DMS79 (cell line): Measurements from ENCODE around the gene DIAPH2.

Source experiments
- DNase-seq: peaks from one replicate; lab custom pipeline; 2025; lab: John Stamatoyannopoulos, UW

Gene DIAPH2

DNA sequence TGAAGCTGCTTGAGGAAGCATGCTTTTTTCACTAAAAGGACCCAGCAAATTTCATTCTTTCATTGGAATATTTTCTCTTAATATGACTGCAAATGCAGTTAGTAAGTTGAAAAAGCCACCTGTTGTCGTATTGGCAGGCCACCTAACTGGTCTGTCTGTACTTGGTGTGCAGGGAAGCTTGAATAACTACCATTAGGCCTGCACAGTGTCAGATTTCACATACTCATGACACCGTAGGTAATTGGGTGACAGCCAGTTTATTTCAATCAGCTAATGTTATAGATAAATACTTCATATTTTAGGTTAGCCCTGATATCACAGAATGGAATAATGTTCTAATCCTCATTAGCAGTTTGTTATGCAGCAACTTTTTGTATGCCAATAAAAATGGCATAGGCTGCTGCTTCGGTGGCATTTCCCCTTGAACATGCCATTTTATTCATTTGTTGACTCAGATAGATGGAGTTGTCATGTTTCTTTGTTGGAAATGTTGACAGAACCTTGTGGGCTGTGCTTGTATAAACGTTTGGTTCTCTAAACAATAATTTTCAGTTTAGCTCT, 372.8 kb downstream of the DIAPH2 start:
- DNase-seq, result no peak

DNA sequence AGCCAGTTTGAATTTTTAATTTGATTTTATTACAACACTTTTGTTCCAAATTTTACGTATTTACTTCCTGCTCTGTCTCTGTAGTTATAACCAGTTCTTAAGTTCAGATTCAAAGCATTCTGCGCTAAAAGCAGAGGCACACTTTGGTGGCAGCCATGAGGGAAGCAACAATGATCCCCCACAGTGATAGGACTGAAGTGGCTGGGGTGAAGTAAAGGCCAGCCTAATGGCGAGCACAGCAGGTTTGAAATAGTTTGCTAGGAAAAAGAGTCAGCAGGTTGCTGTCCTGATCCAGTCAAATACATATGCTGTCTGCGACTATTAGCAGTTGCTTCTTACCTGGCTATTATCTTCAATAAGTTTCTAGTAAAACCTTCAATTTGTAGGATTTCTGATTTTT, 375.4 kb downstream of the DIAPH2 start:
- no peak for DNase-seq

DNA sequence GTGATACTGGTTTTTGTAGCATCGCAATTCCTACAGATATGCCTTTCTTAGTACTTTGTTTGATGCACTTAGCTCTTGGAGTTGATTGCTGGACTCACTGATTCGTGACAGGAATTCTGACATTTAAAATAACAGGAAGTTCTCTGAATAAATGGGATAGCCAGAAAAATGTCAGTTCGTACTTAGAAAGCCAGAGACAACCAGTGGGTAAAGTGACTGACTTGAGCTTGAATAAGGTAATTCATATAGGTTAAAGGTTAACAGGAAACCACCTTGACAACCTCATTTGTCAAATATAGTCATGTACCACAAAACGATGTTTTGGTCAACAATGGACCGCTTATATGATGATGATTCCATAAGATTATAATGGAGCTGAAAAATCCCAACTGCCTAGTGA, 380.4 kb downstream of the DIAPH2 start:
- no peak for DNase-seq

DNA sequence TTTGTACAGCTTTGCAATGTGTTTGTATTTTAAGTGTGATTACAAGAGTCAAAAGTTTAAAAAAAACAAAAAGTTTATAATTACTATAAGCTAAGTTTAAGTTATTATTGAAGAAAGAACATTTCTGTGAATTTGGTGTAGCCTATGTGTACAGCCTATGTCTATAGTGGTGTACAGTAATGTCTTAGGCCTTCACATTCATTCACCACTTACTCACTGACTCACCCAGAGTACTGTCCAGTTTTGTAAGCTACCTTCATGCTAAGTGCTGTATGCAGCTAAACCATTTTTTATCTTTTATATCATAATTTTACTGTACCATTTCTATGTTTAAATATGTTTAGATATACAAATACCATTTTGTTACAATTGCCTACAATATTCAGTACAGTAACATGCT, 381.3 kb downstream of the DIAPH2 start:
- DNase-seq, result no peak

DNA sequence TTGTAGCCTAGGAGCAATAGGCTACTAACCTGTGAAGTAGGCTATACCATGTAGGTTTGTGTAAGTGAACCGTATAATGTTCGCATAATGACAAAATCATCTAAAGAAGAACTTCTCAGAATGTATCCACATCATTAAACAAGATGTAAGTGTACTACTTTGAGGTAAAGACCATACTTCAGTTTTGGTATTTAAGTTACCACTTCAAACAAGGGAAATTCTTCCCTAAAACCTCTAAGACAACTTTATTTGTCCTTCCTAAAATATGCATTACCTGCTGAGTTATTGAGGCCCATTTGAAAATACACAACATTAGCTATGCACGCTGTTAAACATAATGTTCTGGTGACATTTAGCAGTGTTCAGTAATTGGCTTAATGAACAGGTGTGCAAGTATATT, 381.7 kb downstream of the DIAPH2 start:
- DNase-seq, result no peak

DNA sequence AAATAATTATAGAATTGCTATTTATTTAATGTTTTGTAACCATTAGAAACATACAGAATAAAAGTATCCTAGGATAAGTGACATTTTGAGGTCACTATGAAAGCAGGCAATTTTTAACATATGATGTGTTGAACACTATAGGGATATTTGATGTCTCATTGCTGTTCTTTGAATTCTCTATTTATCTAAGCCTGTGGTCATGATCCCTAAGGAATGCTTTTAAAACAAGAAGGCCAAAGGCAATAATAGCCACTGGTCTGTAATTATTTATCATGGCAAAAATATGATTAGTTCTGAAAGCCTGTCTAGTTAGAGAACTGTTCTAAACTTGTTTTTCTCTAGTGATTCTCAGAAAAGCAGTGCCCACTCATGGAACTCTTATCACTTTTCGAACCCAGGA, 385.7 kb downstream of the DIAPH2 start:
- no peak for DNase-seq

DNA sequence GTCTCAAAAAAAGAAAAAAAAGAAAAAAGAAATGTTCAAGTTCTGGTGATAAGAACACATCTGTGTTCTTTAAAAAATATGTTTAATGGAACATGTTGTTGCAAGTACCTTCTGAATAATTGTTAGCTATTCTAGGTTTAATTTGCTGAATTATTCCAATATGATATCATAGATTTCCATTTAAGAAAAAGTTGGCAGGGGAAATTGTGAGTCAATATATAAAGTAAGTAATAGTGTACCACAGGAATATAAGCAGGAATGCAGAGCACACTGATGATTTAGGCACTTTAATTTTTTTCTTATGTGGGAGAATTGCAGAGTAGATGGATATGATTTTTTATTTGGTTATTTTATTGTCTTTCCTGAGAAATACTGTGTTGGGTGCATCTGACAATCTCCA, 389.8 kb downstream of the DIAPH2 start:
- no peak for DNase-seq

DNA sequence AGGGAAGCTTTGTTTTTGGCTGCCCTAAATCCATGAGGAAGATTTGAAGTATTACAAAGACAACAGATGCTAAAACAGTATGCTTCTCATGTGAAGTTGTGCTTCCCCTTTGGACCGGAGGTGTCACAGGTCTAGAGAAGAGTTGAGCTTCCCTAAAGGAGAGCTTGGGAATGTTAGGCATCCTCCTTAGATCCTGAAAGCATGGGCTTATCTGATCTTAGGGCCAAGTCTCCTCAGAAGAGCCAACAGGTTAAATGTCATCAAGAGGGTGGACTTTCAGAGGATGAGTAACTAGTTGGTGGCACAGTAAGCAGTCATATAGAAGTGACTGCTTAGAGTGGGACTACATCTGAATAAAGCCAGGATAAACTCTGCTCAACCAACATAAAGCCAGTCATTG, 404.5 kb downstream of the DIAPH2 start:
- DNase-seq, result no peak

DNA sequence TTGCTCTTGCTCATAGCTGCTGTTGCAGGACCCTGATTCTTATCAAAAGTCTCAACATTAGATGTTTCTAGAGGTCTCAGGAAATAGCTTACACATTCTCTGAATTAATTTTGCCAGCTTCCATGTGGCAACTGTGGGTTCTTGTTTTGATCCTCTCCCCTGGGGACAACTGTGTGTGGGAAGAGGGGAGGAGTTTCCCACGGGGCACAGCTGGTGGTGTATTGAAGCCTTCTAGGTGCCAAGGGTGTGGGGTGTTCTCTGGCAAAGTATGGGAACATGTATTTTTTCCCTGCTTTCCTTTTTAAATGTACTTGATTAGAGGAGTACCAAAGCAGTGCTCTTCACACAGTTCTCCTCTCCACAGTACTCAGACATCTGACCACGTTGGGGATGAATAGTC, 411.7 kb downstream of the DIAPH2 start:
- no peak for DNase-seq

DNA sequence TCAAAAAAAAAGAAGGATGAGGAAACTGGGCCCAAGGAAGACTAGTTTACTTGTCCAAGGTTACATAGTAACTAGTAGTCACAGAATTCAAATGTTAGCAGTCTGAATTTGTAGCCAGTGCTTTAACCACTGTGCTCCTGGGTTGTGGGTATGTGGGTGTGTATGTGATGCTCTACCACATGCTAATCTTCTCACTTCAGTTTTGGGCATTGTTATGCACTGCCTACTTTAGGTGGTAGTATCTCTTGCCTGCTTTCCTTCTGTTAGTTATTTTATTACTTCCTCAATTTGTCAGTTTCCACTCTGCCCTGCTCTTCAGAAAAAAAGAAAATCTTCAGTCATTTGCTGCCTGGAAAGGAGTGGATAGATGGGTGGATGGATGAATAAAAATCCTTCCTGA, 418.3 kb downstream of the DIAPH2 start:
- DNase-seq, result no peak

DNA sequence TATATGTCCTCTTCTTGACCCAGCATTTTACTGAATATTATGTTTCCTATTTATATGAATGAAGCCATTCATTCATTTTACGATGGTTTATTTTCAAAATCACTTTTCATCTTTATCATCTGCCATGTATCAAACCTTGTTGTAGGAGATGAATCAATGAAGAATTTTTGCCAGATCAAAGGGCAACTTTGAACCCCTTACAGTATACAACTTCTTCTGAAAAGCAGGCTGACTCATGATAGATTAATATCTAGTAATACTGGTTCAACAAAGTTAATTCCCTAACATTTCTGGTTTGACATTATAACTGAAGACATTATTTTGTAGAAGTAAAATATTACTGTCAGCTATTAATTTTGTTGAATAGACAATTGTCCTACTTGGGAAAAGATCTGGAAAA, 425.1 kb downstream of the DIAPH2 start:
- no peak for DNase-seq

DNA sequence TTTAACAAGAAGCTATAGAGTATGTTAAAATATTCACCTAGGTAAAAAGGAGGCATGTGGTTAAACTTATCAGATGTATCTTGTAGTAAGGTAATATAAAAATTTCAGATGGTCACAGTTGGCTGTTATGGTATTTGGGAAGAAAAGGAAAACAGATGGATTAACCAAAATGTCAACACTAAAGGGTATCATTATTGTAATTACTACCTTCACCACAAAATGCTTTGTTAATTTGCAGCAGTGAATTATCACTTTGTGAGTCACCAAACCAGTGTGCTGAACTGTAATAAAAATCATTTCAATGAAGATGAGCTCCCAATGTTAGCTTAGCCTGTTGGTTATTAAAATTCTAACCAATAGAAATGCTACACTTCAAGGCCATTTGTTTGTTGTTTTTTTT, 432.9 kb downstream of the DIAPH2 start:
- no peak for DNase-seq

DNA sequence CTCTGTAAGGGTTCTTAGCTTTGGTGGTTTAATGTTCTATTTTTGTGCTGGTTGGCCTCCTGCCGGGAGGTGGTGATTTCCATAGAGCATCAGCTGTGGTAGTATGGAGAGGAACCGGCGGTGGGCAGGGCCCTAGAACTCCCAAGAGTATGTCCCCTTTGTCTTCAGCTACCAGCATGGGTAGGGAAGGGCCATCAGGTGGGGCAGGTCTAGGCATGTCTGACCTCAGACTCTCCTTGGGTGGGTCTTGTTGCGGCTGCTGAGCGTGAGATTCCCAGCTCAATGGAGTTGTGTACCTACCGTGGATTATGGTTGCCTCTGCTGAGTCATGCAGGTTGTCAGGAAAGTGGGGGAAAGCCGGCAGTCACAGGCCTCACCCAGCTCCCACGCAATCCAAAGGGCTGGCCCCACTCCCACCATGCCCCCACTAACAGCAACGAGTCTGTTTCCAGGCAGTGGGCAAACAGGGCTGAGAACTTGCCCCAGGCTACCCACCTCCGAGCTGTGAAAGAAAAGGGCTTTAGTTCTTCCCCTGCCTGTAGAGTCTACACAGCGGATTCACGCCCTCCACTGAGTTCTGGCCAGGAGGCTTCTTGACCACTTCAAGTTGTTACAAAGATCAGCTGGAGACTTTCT, 434.9 kb downstream of the DIAPH2 start:
- no peak for DNase-seq

DNA sequence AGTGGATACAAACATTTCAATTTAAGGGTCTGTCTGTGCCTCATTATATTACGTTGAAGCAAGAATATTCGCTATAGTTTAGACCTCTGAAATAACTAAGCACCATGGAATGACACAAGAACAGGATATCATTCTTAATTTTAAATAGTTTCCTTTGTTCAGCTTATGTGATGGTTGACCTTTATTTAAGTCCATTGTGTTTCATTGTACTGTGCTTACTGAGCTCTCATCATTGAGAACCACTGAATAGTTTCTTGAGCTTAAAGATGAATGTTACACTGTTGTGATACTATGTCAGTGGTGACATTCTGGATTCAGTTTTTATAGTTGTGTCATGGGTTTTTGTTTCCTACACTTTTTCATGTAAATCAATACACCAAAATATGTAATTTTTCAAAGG, 438.4 kb downstream of the DIAPH2 start:
- no peak for DNase-seq

DNA sequence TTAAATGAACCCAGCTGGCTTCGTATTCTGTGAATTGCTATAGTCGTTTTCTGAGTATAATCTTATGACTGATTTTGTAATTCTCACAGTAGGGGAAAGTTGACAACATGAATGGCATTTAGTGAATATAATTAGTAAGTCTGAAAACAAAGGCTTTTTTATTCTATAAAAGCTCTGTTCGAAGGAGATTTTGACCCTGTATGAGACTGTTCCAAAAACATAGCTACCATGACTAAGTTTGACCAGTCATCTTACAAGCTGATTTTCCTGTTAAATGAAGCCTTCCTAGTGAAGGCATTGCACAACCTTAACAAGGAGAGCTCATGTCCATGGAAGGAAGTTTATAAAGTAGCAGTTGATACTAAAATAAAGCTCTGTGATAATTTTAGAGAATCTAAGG, 441.4 kb downstream of the DIAPH2 start:
- no peak for DNase-seq

DNA sequence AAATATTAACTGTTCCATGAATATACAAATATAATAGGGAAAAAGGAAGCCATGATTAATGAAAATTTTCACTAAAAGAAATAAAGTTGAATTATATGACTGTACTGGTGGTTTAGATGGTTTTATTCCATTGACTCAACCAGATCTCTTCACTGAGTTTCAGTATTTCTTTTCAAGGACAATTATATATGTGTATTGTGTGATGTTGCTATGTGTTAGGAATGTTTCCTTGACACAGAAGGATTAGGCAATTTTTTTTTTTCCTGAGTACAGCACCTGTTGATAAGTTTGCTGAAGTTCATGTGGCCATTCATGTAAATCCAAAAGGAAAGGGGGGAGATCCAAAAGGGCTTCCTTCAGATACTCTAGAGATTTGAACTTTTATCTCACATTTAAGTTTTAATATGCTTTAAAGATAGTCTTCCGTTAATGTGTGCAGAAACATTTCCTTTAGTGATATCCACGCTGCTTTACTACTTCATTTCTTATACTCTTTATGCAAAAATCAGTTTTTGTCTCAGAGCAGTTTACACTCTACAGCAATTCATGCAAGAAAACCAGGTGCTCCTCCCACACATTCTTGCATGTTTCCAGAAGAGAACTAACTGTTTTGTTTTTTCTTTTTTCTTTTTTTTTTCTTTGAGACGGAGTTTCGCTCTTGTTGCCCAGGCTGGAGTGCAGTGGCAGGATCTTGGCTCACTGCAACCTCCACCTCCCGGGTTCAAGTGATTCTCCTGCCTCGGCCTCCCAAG, 448.2 kb downstream of the DIAPH2 start:
- DNase-seq, result no peak

DNA sequence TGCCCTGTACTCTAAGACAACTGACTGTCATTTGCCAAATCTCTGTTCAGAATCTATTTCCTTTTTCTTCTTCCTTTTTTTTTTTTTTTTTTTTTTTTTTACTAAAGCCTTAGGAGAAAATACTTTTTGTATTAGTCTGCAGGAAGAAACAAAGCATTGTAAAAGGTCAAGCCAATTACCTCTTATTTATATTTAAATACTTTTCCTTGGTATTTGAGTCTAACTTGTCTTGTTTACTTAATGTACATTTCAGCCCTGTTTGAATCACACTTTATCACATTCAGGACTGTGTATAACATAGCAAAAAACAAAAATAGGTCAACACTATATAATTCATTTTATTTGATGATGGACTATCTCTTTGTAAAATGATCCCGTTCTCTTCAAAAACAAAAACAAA, 461.3 kb downstream of the DIAPH2 start:
- no peak for DNase-seq

DNA sequence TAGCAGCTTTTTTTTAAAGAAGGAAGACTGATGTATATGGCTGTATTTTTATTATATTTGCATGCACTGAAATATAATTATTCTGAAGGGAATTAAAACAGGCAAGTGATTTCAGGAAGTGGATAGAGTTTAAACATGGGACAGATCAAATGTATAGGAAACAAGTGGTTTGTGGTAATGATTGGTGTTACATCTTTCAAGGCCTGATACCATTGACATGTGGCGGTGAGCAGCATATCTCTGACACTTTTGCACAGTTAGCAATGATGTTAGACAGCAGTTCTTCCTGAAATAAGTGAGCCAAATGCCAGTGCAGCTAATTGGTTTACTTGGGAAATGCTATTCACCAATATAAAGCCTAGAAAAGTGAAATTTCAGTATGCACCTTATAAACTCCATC, 471.2 kb downstream of the DIAPH2 start:
- no peak for DNase-seq

DNA sequence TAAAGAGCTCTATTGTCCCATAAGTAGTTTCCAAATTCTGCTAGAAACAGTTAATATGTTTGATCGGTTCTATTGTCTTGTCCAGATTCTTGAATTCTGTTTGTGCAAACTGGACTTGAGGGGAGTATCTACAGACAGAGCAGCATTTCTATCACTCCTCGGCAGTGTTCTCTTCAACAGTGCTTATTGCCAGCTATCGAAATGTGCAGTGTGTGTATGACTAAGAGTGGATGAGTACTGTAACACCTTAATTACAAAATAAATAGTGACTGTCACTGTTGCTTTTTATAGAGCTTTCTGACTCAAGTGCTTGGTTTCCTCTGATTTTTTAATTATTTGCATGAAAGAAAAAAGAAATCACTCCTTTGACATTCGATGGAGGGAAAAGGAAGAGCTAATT, 473.6 kb downstream of the DIAPH2 start:
- no peak for DNase-seq

DNA sequence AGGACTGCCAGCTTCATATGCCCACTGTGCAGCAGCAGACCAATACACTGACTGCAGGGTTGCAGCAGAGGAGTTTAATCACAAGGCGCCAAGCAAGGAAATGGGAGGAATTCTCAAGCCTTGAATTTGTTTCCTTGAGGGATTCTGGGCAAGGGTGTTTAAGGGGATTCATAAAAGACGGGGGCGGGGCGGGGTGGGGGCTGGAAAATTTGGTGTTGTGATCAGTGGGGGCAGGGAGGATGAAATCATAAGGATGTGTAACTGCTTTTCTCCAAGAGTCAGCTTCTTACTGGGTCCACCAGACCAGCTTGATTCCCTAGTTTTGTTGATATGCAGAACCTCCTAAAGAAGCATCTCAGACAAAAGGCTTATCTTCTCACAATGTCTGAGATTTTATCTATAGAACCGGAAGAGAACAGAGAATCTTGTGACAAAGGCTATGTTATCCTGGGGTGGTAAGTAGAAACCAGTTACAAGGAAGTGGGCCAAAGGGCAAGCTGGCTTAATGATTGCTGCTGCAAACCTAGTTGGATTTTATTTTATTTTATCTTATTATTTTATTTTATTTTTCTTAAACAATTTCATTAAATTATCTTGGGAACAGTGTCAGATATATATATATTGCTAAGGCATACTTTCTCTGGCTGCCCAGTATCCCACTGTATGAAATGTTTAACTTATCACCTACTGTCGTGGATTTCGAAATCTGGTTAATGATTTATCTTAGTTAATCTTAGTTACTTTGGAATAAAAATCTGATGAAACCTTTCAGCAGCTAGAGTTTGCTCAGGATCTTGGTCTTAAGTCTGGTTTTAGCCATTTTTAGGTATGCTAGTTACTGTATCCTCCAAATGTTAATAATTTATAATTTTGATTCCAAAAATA, 475.5 kb downstream of the DIAPH2 start:
- DNase-seq, result no peak

DNA sequence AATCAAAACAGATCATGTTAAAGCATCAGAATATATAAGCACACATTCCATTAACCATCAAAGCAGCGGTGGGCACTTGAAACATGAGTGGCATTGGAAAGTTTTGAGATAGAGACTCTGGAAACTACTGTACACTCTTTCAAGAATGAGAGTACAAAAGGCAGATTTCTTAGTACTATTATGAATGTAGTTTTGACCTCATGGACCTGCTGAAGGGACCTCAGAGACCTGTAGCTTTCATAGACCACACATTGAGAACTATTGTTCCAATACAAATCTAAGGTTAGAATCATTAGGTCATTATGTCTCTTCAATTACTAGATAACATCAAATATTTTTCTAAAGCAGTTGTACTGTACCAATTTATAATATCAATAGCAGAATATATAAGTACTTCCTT, 482.7 kb downstream of the DIAPH2 start:
- no peak for DNase-seq

DNA sequence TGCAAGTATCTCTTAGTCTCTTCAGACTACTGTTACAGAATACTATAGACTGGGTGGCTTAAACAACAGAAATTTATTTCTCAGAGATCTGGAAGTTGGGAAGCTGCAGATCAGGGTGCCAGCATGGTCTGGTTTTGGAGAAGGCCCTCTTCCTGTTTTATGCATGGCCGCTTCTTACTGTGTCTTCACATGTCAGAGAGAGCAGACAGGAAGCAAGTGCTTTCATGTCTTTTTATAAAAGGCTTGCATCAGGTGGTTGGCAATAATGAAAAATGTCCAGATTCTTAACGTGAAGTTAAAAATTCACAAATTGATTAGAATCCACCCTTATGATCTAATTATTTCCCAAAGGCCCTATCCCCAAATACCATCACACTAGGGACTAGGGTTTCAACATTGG, 484.0 kb downstream of the DIAPH2 start:
- DNase-seq, result no peak

DNA sequence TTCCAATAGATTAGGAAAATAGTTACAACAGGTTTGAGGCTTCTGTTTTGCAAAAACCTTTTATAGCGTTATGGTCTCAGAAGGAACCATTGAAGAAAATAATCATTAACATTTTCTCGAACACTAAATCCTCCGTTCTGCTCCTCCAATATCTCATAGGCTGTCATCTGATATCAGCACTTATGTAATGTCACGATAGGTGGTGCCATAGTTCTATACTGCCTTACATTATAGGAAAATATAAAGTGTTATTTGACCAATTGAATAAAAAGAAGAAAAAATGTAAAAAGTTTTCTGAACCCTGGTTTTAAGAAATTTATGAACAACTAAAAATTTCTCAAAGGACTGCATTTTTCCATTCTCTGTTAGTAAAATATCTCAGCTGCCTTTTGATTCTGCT, 490.5 kb downstream of the DIAPH2 start:
- no peak for DNase-seq
